ENCODE measurements around the gene RPL35A. TPM values are rescaled to one million over a fixed set of nuclear protein-coding genes. Genes with fewer than 3 reads are reported as not detected.

The RPL35A gene
- total RNA-seq, 2 experiments from 2014 or later = 2,199 to 2,238 TPM

GRCh38 chr3:197996855-197997254 lies 46.9 kb downstream of the RPL35A start:
- H3K36me3 ChIP-seq (ENCODE audit: insufficient read depth, low read length) = no peaks in the 10 kb centered on the region
- no peak overlapping the region for H3K27ac Mint-ChIP-seq
- no peaks in the 10 kb centered on the region for H3K9me3 ChIP-seq (ENCODE audit: control insufficient read depth in 1 of 2, insufficient read depth in 1 of 2, low read length in 2 of 2)
- no peaks in the 10 kb centered on the region for H3K9me3 Mint-ChIP-seq
- ChIA-PET POLR2A (no interaction called here), CTCF (no interaction called here)
- H3K27ac ChIP-seq (ENCODE audit: low read depth in 1 of 2, low read length in 2 of 2) = no peak overlapping the region
- H3K27me3 Mint-ChIP-seq = no peaks in the 10 kb centered on the region
- H3K4me1 ChIP-seq (ENCODE audit: insufficient read depth, low read length) = no peaks in the 10 kb centered on the region
- H3K4me1 Mint-ChIP-seq (ENCODE audit: low read depth) = no peaks in the 10 kb centered on the region
- ATAC-seq (ENCODE audit: poor library complexity) = no peak
- DNase-seq = no peak
- intact Hi-C loops (cut with DNase I, micrococcal nuclease) = no loop called here
- H3K4me3 ChIP-seq (ENCODE audit: low read length) = no peak overlapping the region
- no peak for TF ChIP-seq CTCF (IDR thresholded peaks at IDR 0.05)
- no peaks in the 10 kb centered on the region for H3K27me3 ChIP-seq (ENCODE audit: control insufficient read depth in 1 of 2, insufficient read depth in 2 of 2, low read length in 2 of 2)
- no peak overlapping the region for H3K4me3 Mint-ChIP-seq
- peaks cover 43% of the 10 kb centered on the region for H3K36me3 Mint-ChIP-seq (ENCODE audit: low read depth)

- Histone ChIP-seq H3K27ac (ENCODE audit: low read depth in 1 of 2, low read length in 2 of 2) (no peak overlapping the region), H3K9me3 (ENCODE audit: control insufficient read depth in 1 of 2, insufficient read depth in 1 of 2, low read length in 2 of 2) (no peaks in the 10 kb centered on the region), H3K4me1 (ENCODE audit: insufficient read depth, low read length) (no peaks in the 10 kb centered on the region), H3K36me3 (ENCODE audit: insufficient read depth, low read length) (no peaks in the 10 kb centered on the region), H3K27me3 (ENCODE audit: control insufficient read depth in 1 of 2, insufficient read depth in 2 of 2, low read length in 2 of 2) (no peaks in the 10 kb centered on the region), H3K4me3 (ENCODE audit: low read length) (no peak overlapping the region)
- CTCF ChIA-PET = no interaction called here
- intact Hi-C loops (cut with DNase I, micrococcal nuclease) = no loop called here
- ATAC-seq (ENCODE audit: poor library complexity) (no peak), DNase-seq (no peak)
- H3K9me3 Mint-ChIP-seq = no peaks in the 10 kb centered on the region
- POLR2A ChIA-PET = no interaction called here
- H3K36me3 Mint-ChIP-seq (ENCODE audit: low read depth) = peaks cover 36% of the 10 kb centered on the region
- no peak overlapping the region for H3K27ac Mint-ChIP-seq
- H3K27me3 Mint-ChIP-seq = no peaks in the 10 kb centered on the region
- no peak overlapping the region for H3K4me3 Mint-ChIP-seq
- no peaks in the 10 kb centered on the region for H3K4me1 Mint-ChIP-seq (ENCODE audit: low read depth)
- no peak for TF ChIP-seq CTCF (IDR thresholded peaks at IDR 0.05)
These were observed 47.9 kb downstream of the RPL35A start for GRCh38 chr3:197997936-197998335.

Other genes with a start within 250 kb of the RPL35A start
- gene RUBCN, start 213.3 kb upstream of the RPL35A start, total RNA-seq = 10 to 100 TPM; 35.3 to 38.9 TPM
- 10 to 100 TPM; 75.8 to 78.2 TPM for gene FYTTD1, start 200.3 kb upstream of the RPL35A start, total RNA-seq
- gene LRCH3, start 158.9 kb upstream of the RPL35A start, total RNA-seq = 10 to 100 TPM; 31.5 to 37.6 TPM
- gene LMLN, start 10.0 kb downstream of the RPL35A start, total RNA-seq = 1 to 10 TPM; 3.5 to 3.6 TPM